Fibroblast of upper back skin (primary cell): Measurements from ENCODE around the gene HMGN5.

Source experiments
- DNase-seq: peaks from one replicate; pipeline ENCODE4 v3.0.0-alpha.2; 2013

The HMGN5 gene

GRCh38 chrX:81114757-81115156 is 87.0 kb downstream of the HMGN5 start:
- DNase-seq: no peak

GRCh38 chrX:81110286-81110685 is 91.4 kb downstream of the HMGN5 start:
- DNase-seq: no peak

GRCh38 chrX:81082649-81083048 is 119.1 kb downstream of the HMGN5 start:
- DNase-seq: no peak
